ENCODE measurements around the gene BMP7. TPM values are rescaled to one million over a fixed set of nuclear protein-coding genes. Genes with fewer than 3 reads are reported as not detected.

BMP7 gene
- total RNA-seq, 1 experiment from 2014 or later = 0.13 TPM

DNA sequence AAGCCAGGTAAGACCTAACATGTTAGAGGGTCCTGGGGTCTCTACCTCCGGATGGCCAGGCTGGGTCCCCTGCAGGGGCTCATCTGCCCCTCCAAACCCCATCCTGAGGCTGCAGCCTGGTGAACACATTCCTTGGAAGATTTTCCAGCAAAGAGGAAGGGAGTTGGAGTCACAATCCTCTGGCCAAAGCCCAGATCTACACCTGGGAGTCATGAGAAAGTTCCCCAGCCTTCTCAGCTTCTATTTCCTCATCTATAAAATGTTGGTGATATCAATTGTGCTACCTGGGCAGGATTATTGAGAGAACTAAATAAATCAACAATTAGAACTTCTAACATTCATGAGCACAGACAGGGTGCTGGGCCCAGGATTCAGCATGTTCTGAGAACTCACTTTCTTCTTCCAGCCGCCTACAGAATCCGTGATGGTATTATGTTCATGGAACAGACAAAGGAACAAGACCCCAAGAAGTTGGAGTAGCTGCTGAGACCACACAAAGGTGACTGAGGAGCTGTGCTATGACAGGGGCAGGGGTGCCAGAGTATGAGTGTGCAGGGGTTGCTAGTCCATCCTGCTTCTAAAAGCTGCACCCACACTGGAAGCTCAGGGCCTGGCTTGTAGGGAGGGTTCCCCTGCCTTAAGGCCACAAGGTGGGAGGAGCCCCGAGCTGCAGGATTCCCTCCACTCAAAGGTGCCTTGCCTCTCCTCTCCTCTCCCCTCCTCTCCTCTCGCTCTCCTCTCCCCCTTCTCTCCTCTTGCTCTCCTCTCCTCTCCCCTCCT is 68.9 kb downstream of the BMP7 start:
- Histone ChIP-seq H3K4me3 (no peak overlapping the region), H4K20me1 (ENCODE audit: insufficient read depth) (no peaks in the 10 kb centered on the region), H3K79me2 (ENCODE audit: low read depth) (no peaks in the 10 kb centered on the region), H3K9me2 (ENCODE audit: insufficient read depth) (no peaks in the 10 kb centered on the region), H3K9me3 (ENCODE audit: insufficient read depth, low read depth) (no peaks in the 10 kb centered on the region), H3K4me2 (no peak overlapping the region), H3K36me3 (ENCODE audit: low read depth) (no peaks in the 10 kb centered on the region), H3F3A (ENCODE audit: insufficient read depth, low read depth) (no peaks in the 10 kb centered on the region), H3K4me1 (replicated peaks; ENCODE audit: insufficient read depth) (no peaks in the 10 kb centered on the region), H2AFZ (no peak overlapping the region), H3K27me3 (ENCODE audit: insufficient read depth, low read depth) (peaks cover 7% of the 10 kb centered on the region; the same call in 1 of the 2 replicates), H3K27ac (no peak overlapping the region)
- intact Hi-C loops (cut with micrococcal nuclease; ENCODE audit: unreplicated experiment) = no loop called here
- no peak for TF ChIP-seq EZH2 (IDR thresholded peaks at IDR 0.05; ENCODE audit: low read depth)
- TF ChIP-seq, protein P1, sequence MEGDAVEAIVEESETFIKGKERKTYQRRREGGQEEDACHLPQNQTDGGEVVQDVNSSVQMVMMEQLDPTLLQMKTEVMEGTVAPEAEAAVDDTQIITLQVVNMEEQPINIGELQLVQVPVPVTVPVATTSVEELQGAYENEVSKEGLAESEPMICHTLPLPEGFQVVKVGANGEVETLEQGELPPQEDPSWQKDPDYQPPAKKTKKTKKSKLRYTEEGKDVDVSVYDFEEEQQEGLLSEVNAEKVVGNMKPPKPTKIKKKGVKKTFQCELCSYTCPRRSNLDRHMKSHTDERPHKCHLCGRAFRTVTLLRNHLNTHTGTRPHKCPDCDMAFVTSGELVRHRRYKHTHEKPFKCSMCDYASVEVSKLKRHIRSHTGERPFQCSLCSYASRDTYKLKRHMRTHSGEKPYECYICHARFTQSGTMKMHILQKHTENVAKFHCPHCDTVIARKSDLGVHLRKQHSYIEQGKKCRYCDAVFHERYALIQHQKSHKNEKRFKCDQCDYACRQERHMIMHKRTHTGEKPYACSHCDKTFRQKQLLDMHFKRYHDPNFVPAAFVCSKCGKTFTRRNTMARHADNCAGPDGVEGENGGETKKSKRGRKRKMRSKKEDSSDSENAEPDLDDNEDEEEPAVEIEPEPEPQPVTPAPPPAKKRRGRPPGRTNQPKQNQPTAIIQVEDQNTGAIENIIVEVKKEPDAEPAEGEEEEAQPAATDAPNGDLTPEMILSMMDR (conservative IDR thresholded peaks at IDR 0.05) = no peak
- DNase-seq = no peak
- POLR2A ChIA-PET (ENCODE audit: unreplicated experiment) = no interaction called here
- CTCF ChIA-PET = no interaction called here
- no TSS peak for BruUV-seq (replicated peaks)

GRCh38 chr20:57195469-57196100 is 70.9 kb downstream of the BMP7 start:
- Histone ChIP-seq H2AFZ (no peak overlapping the region), H3K4me3 (no peak overlapping the region), H3K9me2 (ENCODE audit: insufficient read depth) (no peaks in the 10 kb centered on the region), H3K4me2 (no peak overlapping the region), H3K79me2 (ENCODE audit: low read depth) (no peaks in the 10 kb centered on the region), H3K27ac (no peak overlapping the region), H3K4me1 (replicated peaks; ENCODE audit: insufficient read depth) (no peaks in the 10 kb centered on the region), H3K27me3 (ENCODE audit: insufficient read depth, low read depth) (peaks cover 7% of the 10 kb centered on the region; the same call in 1 of the 2 replicates), H3K9me3 (ENCODE audit: insufficient read depth, low read depth) (no peaks in the 10 kb centered on the region), H3F3A (ENCODE audit: insufficient read depth, low read depth) (no peaks in the 10 kb centered on the region), H4K20me1 (ENCODE audit: insufficient read depth) (no peaks in the 10 kb centered on the region), H3K36me3 (ENCODE audit: low read depth) (no peaks in the 10 kb centered on the region)
- BruUV-seq (replicated peaks) = no TSS peak
- ChIA-PET CTCF (no interaction called here), POLR2A (ENCODE audit: unreplicated experiment) (no interaction called here)
- no peak for TF ChIP-seq EZH2 (IDR thresholded peaks at IDR 0.05; ENCODE audit: low read depth)
- TF ChIP-seq, protein P1 (conservative IDR thresholded peaks at IDR 0.05) = no peak
- DNase-seq = no peak
- intact Hi-C loops (cut with micrococcal nuclease; ENCODE audit: unreplicated experiment) = no loop called here

DNA sequence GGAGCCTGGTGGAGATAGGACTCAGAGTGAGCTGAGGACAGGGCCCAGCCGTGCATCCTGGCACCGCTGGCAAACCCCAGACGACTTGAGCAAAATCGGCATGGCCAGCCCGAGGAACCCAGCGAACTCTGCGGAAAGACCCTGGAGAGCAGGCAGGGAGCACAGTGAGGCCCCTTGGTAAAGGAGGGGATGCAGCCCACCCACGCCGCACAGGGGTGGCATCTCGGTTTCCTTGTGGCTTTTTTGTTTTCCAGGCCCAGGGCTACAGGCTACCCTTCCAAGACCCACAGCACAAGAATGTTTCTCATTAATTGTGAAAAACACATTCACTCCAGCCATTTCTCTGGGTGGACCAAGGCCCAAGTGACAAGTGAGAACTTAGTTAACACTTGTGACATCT is 71.4 kb downstream of the BMP7 start:
- CTCF ChIA-PET = no interaction called here
- Histone ChIP-seq H3K27me3 (ENCODE audit: insufficient read depth, low read depth) (peaks cover 7% of the 10 kb centered on the region; the same call in 1 of the 2 replicates), H3K27ac (no peak overlapping the region), H3K9me2 (ENCODE audit: insufficient read depth) (no peaks in the 10 kb centered on the region), H3K4me1 (replicated peaks; ENCODE audit: insufficient read depth) (no peaks in the 10 kb centered on the region), H3F3A (ENCODE audit: insufficient read depth, low read depth) (no peaks in the 10 kb centered on the region), H3K4me2 (no peak overlapping the region), H3K9me3 (ENCODE audit: insufficient read depth, low read depth) (no peaks in the 10 kb centered on the region), H4K20me1 (ENCODE audit: insufficient read depth) (no peaks in the 10 kb centered on the region), H3K79me2 (ENCODE audit: low read depth) (no peaks in the 10 kb centered on the region), H3K4me3 (no peak overlapping the region), H3K36me3 (ENCODE audit: low read depth) (no peaks in the 10 kb centered on the region), H2AFZ (no peak overlapping the region)
- TF ChIP-seq, protein P1 (conservative IDR thresholded peaks at IDR 0.05) = no peak
- TF ChIP-seq EZH2 (IDR thresholded peaks at IDR 0.05; ENCODE audit: low read depth) = no peak
- BruUV-seq (replicated peaks) = no TSS peak
- POLR2A ChIA-PET (ENCODE audit: unreplicated experiment) = no interaction called here
- intact Hi-C loops (cut with micrococcal nuclease; ENCODE audit: unreplicated experiment) = no loop called here
- DNase-seq = no peak
